DND-41 (cell line): ENCODE measurements around the gene AATF.

Experiments
- CTCF ChIP-seq: IDR thresholded peaks from 2 replicates; pipeline ENCODE4 v1.5.1; 2012; ENCODE audit warnings: borderline replicate concordance, low read length, moderate library complexity, mild to moderate bottlenecking; ENCODE audit not compliant: poor library complexity, severe bottlenecking; ENCODE audit errors: extremely low read depth
- EZH2 ChIP-seq: IDR thresholded peaks from 3 replicates; pipeline ENCODE4 v1.6.1; 2012; ENCODE audit warnings: borderline replicate concordance, low read depth, mild to moderate bottlenecking, moderate library complexity, low read length, inconsistent platforms; ENCODE audit not compliant: severe bottlenecking

GRCh38 chr17:36939052-36939801 lies 9.5 kb upstream of the AATF start:
- TF ChIP-seq CTCF (no peak), EZH2 (no peak)
